Duodenal mucosa (tissue), 2 donors: Measurements from ENCODE around the gene MPST.
A peak's percentile ranks its signal among the peaks of the same experiment; 100 is the strongest.

Source experiments
- H3K27ac ChIP-seq: one replicate; pipeline ENCODE4 v1.7.0; 2013; ENCODE audit warnings: low read depth, low read length
- H3K27me3 ChIP-seq, 2 donors: one replicate each; pipeline ENCODE4 v1.7.0; 2013; ENCODE audit warnings: low read length in 2 of 2, control low read depth in 1 of 2; ENCODE audit not compliant: insufficient read depth in 2 of 2, control insufficient read depth in 1 of 2
- H3K36me3 ChIP-seq, 2 donors: one replicate each; pipeline ENCODE4 v1.7.0; 2013; ENCODE audit warnings: low read length in 2 of 2, control low read depth in 1 of 2; ENCODE audit not compliant: insufficient read depth in 2 of 2, control insufficient read depth in 1 of 2
- H3K4me1 ChIP-seq, 2 donors: one replicate each; pipeline ENCODE4 v1.7.0; 2013; ENCODE audit warnings: low read length in 2 of 2, control low read depth in 1 of 2; ENCODE audit not compliant: insufficient read depth in 2 of 2, control insufficient read depth in 1 of 2
- H3K4me3 ChIP-seq, 2 donors: one replicate each; pipeline ENCODE4 v1.7.0; 2013; ENCODE audit warnings: low read length in 2 of 2, low read depth in 1 of 2
- H3K9ac ChIP-seq, 2 donors: one replicate each; pipeline ENCODE4 v1.7.0; 2013; ENCODE audit warnings: low read length in 2 of 2, low read depth in 1 of 2
- H3K9me3 ChIP-seq, 2 donors: one replicate each; pipeline ENCODE4 v1.7.0; 2013; ENCODE audit warnings: low read length in 2 of 2, control low read depth in 1 of 2; ENCODE audit not compliant: control insufficient read depth in 1 of 2

The MPST gene

GRCh38 chr22:37058917-37059701, 39.6 kb downstream of the MPST start:
- H3K9me3 ChIP-seq = no peaks in the 10 kb centered on the region
- H3K9ac ChIP-seq = no peak overlapping the region
- no peak overlapping the region for H3K4me3 ChIP-seq
- H3K36me3 ChIP-seq = peaks cover 0 to 16% of the 10 kb centered on the region in 2 donors
- H3K27ac ChIP-seq = no peak overlapping the region
- peaks cover 13 to 22% of the 10 kb centered on the region in 2 donors for H3K4me1 ChIP-seq
- H3K27me3 ChIP-seq = peaks cover 0 to 3% of the 10 kb centered on the region in 2 donors

DNA sequence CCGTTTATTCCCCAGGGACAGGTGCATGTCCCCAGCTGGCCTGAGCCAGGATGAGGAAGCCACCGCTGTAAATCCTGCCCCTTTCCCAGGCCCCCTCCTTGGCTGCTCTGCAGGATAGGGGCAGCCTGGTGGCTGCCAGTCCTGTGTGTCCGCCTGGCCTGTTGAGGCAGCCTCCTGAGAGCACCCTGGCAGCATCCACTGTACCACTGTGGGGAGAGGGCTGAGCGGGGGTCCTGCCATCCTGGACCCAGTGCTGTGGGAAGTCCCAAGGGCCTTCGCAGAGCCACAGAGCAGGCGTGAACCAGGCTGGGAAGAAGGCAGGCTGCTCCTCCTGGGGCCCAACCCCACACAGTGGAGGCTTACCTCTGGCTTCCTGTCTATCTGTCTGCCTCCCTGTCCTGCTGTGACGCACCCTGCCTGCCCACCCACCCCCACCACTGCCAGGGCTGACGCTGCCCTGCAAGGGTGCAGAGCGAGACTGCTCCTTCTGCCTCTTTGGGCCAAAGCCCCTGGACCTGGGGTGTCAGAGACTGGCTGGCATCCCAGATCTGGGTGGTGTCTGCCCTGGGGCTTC, 40.4 kb downstream of the MPST start:
- H3K9me3 ChIP-seq = no peaks in the 10 kb centered on the region
- peaks cover 0 to 16% of the 10 kb centered on the region in 2 donors for H3K36me3 ChIP-seq
- H3K27me3 ChIP-seq = peaks cover 0 to 3% of the 10 kb centered on the region in 2 donors
- no peak overlapping the region for H3K27ac ChIP-seq
- no peak overlapping the region for H3K9ac ChIP-seq
- no peak overlapping the region for H3K4me3 ChIP-seq
- peaks cover 8 to 13% of the 10 kb centered on the region in 2 donors for H3K4me1 ChIP-seq

GRCh38 chr22:37060801-37061610, 41.5 kb downstream of the MPST start:
- H3K4me1 ChIP-seq = peaks cover 8 to 11% of the 10 kb centered on the region in 2 donors
- no peak overlapping the region for H3K4me3 ChIP-seq
- H3K9ac ChIP-seq = no peak overlapping the region
- peaks cover 0 to 15% of the 10 kb centered on the region in 2 donors for H3K36me3 ChIP-seq
- no peaks in the 10 kb centered on the region for H3K9me3 ChIP-seq
- peaks cover 0 to 3% of the 10 kb centered on the region in 2 donors for H3K27me3 ChIP-seq
- H3K27ac ChIP-seq = no peak overlapping the region

DNA sequence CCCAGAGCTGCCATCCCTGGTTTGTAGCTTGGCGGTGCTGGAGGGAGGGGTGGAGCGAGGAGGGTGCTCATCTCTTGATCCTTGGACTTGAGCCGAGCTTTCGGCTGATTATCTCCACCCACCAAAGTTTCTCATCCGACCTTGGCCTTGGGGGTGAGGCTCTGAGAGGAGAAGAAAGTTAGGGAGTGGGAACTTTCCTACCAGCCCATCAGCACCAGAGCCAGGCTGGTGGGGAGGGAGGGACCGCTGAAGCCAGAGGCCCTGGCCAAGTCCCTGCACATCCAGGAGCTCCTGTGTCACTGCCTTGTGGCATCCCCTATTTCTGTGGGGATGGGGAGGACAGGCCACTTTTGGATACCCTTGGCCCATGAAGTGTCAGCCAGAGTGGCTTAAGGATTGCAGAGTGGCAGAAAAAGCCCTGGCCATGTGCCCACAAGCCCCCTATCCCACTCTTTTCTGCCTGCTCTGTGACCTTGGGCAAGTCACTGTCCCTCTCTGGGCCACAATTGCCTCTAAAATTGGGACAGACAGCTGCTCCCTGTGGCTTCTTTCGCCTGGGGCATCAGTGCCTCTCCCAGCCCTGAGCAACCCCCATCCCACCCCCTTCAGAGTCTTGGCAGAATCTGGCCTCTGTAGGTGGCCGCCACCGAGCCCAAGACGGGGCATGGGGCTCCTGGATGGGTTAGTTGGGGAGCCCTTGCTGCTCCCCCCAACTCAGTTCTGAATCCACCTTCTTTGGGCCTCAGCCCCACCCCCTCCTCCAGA, 42.3 kb downstream of the MPST start:
- no peak overlapping the region for H3K9ac ChIP-seq
- no peak overlapping the region for H3K27ac ChIP-seq
- peaks cover 0 to 10% of the 10 kb centered on the region in 2 donors for H3K36me3 ChIP-seq

DNA sequence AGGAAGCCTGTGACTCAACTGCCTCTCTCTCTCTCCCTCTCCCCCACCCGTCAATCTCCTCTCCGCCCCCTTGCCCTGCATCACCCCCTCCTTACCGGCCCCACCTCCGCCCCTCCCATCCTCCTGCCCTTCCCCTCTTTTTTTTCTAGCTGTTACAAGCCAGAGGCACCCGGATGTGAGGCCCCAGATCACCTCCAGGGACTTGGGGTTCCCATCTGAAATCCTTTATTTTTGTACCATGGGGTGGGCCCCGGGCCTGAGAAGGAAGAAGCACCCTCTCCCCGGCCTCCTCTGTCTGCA, 42.8 kb downstream of the MPST start:
- no peak overlapping the region for H3K4me3 ChIP-seq
- peaks cover 0 to 3% of the 10 kb centered on the region in 2 donors for H3K27me3 ChIP-seq
- H3K9ac ChIP-seq = no peak overlapping the region
- no peaks in the 10 kb centered on the region for H3K9me3 ChIP-seq
- peaks cover 0 to 7% of the 10 kb centered on the region in 2 donors for H3K36me3 ChIP-seq
- H3K27ac ChIP-seq = no peak overlapping the region
- H3K4me1 ChIP-seq = peaks cover 8 to 11% of the 10 kb centered on the region in 2 donors

More for the DNA sequence above, 42.3 kb downstream of the MPST start:
- H3K4me1 ChIP-seq = peaks cover 8 to 11% of the 10 kb centered on the region in 2 donors
- H3K4me3 ChIP-seq = no peak overlapping the region
- peaks cover 0 to 3% of the 10 kb centered on the region in 2 donors for H3K27me3 ChIP-seq
- no peaks in the 10 kb centered on the region for H3K9me3 ChIP-seq

DNA sequence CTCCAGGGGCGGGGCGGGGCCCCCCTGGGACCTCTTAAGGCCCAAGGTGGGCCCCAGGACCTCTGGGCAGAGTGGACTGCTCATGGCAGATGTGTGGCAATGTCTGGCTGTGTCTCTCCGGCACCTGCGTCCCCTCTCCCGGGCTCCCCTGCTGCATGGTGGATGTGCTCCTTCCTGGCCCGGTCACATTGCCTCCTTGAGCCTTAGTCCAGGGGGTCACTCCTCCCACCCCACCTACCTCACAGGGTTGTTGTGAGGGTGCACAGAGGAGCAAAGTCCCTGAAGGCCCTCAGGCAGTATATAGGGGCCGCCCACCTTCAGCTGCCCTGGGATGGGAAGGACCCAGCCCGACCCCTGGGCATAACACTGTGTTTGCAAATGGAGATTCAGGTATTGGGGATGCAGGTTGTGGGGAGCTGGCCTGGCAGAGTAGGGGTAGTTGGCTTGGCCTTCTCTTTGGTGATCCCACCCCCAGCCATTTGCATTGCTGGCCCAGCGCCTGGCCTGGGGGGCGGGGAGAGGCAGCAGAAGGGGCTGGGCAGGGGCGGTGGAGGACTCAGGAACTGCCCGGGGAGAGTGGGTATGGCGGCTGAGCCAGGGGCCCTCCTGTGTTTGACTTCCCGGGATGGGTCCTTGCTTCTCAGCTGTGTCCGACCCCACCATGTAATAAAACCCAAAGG, 43.3 kb downstream of the MPST start:
- H3K9ac ChIP-seq = peak overlapping the region in 1 of 2 donors; percentile 4
- no peak overlapping the region for H3K4me3 ChIP-seq
- H3K27me3 ChIP-seq = peaks cover 2 to 3% of the 10 kb centered on the region in 2 donors
- no peak overlapping the region for H3K27ac ChIP-seq
- H3K9me3 ChIP-seq = no peaks in the 10 kb centered on the region
- H3K4me1 ChIP-seq = peaks cover 8 to 11% of the 10 kb centered on the region in 2 donors
- peaks cover 0 to 2% of the 10 kb centered on the region in 2 donors for H3K36me3 ChIP-seq

DNA sequence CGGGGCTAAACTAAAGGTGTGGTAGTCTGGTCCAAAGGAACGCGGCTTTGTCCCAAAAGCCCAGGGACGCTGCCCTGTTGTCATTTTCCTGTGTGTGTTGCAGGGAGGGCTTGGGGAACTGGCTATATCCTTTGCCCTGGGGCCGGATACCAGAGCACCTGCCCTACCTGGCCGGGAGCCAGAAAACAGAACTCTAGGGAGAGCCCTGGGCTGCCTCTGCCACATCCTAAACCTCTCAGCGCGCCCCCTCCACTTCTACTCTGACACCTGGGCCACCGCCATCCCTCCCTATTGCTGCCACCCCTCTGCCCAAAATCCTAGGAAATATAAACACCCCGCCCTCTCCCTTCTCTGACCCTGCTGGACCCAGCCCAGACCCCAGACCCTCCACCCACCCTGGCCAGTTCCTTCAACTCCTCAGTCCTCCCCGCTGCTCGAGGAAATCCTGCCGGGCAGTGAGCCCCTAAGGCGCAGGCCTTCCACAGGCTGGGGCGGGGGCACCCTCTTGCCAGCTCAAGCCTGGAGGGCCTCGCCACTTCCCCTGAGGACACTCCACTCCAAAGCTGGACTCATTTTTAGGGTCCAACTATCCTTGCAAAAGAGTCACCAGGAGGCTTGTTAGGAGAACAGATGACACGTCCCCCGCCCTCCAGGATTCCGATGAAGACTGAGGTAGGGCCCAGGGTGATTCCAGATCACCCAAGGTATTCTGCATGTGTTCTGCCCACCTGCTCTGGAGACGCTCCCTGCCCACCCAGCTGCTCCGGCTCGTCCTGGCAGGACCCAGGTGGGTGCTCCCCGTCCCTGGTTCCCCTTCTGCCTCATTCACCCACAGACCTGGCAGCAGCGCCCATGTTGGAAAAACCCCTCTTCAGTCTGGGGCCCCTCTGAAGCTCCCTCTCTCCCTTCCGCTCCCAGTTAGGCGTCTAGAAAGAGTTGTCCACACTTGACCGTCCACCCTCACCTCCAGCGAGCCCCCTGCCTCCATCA, 44.2 kb downstream of the MPST start:
- Histone ChIP-seq H3K4me3 (no peak overlapping the region), H3K4me1 (peaks cover 8 to 13% of the 10 kb centered on the region in 2 donors), H3K27me3 (peaks cover 8 to 11% of the 10 kb centered on the region in 2 donors), H3K9me3 (no peaks in the 10 kb centered on the region), H3K36me3 (no peaks in the 10 kb centered on the region), H3K27ac (no peak overlapping the region), H3K9ac (no peak overlapping the region)

DNA sequence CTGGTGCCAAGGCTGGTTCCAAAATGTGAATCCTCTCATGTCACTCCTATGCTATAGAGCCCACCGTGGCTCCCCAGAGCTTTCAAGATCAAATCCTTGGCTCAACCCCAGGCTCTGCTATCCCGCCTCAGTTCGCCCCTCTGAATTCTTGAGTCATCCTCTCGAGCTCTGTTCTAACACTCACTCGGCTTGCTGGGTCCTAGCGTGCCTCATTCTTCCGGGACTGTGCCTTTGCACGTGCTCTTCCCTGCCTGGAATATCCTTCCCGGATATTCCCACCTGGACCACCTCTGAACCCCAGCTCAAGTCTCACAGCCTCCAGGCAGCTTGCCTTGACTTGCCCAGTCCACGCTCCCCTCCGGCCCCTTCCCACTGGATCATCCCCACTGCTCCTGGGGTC, 45.0 kb downstream of the MPST start:
- Histone ChIP-seq H3K4me1 (peaks cover 8 to 14% of the 10 kb centered on the region in 2 donors), H3K9me3 (no peaks in the 10 kb centered on the region), H3K36me3 (no peaks in the 10 kb centered on the region), H3K9ac (no peak overlapping the region), H3K27ac (no peak overlapping the region), H3K4me3 (no peak overlapping the region), H3K27me3 (peaks cover 9 to 13% of the 10 kb centered on the region in 2 donors)
